ENCODE measurements around the gene GSK3A. TPM values are rescaled to one million over a fixed set of nuclear protein-coding genes. Genes with fewer than 3 reads are reported as not detected.

The GSK3A gene
- total RNA-seq, 1 donor from 2014 or later = 14.0 TPM

GRCh38 chr19:42249769-42250168 is 7.4 kb upstream of the GSK3A start:
- DNase-seq (ENCODE audit: low read depth, low spot score) = no peak

GRCh38 chr19:42249149-42249750 is 6.8 kb upstream of the GSK3A start:
- DNase-seq (ENCODE audit: low read depth, low spot score) = no peak

GRCh38 chr19:42248270-42249148 is 6.1 kb upstream of the GSK3A start:
- no peak for DNase-seq (ENCODE audit: low read depth, low spot score)

- no peak for DNase-seq (ENCODE audit: low read depth, low spot score)
Observed at GRCh38 chr19:42247640-42248199, 5.3 kb upstream of the GSK3A start.

- no peak for DNase-seq (ENCODE audit: low read depth, low spot score)
Observed at GRCh38 chr19:42246922-42247639, 4.7 kb upstream of the GSK3A start.

GRCh38 chr19:42246143-42246921 is 3.9 kb upstream of the GSK3A start:
- peak; percentile 50 for DNase-seq (ENCODE audit: low read depth, low spot score)

- no peak for DNase-seq (ENCODE audit: low read depth, low spot score)
Observed at GRCh38 chr19:42245231-42245630, 2.8 kb upstream of the GSK3A start.

GRCh38 chr19:42244347-42245220 is 2.2 kb upstream of the GSK3A start:
- peak; percentile 77 for DNase-seq (ENCODE audit: low read depth, low spot score)

GRCh38 chr19:42242069-42242511 is 312 bp downstream of the GSK3A start:
- no peak for DNase-seq (ENCODE audit: low read depth, low spot score)

GRCh38 chr19:42241279-42241678 is 1.1 kb downstream of the GSK3A start:
- no peak for DNase-seq (ENCODE audit: low read depth, low spot score)

- DNase-seq (ENCODE audit: low read depth, low spot score) = no peak
Observed at GRCh38 chr19:42239544-42240220, 2.7 kb downstream of the GSK3A start.

GRCh38 chr19:42235181-42235580 is 7.2 kb downstream of the GSK3A start:
- no peak for DNase-seq (ENCODE audit: low read depth, low spot score)

- DNase-seq (ENCODE audit: low read depth, low spot score) = no peak
Observed at GRCh38 chr19:42234364-42234763, 8.0 kb downstream of the GSK3A start.

GRCh38 chr19:42233678-42234292 is 8.6 kb downstream of the GSK3A start:
- DNase-seq (ENCODE audit: low read depth, low spot score) = no peak

GRCh38 chr19:42233106-42233505 is 9.3 kb downstream of the GSK3A start:
- DNase-seq (ENCODE audit: low read depth, low spot score) = no peak

GRCh38 chr19:42232435-42232834 is 10.0 kb downstream of the GSK3A start:
- DNase-seq (ENCODE audit: low read depth, low spot score) = no peak

- no peak for DNase-seq (ENCODE audit: low read depth, low spot score)
Observed at GRCh38 chr19:42230571-42230970, 11.8 kb downstream of the GSK3A start.

GRCh38 chr19:42229855-42230351 is 12.5 kb downstream of the GSK3A start:
- no peak for DNase-seq (ENCODE audit: low read depth, low spot score)
